DND-41 (cell line): ENCODE results near the gene ICOS.
A peak's percentile ranks its signal among the peaks of the same experiment; 100 is the strongest.

Experiments used
- ATAC-seq: fragments of 200-7000 bp; cut with Tn5 transposase; 3 replicates; pipeline ENCODE4 v1.9.1; 2021; ENCODE audit warnings: low read depth; ENCODE audit not compliant: insufficient read depth
- DNase-seq: peaks from one replicate; pipeline ENCODE4 v3.0.0-alpha.2; 2020
- H2AFZ ChIP-seq: 2 replicates; pipeline ENCODE4 v1.6.0; 2012; ENCODE audit warnings: low read depth, low read length
- H3K27ac ChIP-seq: 2 replicates; pipeline ENCODE4 v1.5.1; 2012; ENCODE audit warnings: low read length, inconsistent platforms
- H3K27me3 ChIP-seq: fragments of 200-600 bp; sonication (generic); 2 replicates; pipeline ENCODE4 v1.6.0; 2012; ENCODE audit warnings: low read length, mild to moderate bottlenecking, inconsistent platforms; ENCODE audit not compliant: insufficient read depth, poor library complexity
- H3K36me3 ChIP-seq: 2 replicates; pipeline ENCODE4 v1.5.1; 2012; ENCODE audit warnings: low read length, inconsistent platforms; ENCODE audit not compliant: insufficient read depth
- H3K4me1 ChIP-seq: 2 replicates; pipeline ENCODE4 v1.5.1; 2012; ENCODE audit warnings: mild to moderate bottlenecking, low read length; ENCODE audit not compliant: insufficient read depth
- H3K4me2 ChIP-seq: 2 replicates; pipeline ENCODE4 v1.6.0; 2012; ENCODE audit warnings: mild to moderate bottlenecking, moderate library complexity, low read length, inconsistent platforms; ENCODE audit not compliant: insufficient read depth
- H3K4me3 ChIP-seq, 2 experiments: fragments of 200-600 bp in 1 of 2; shearing (Covaris generic) in 1 of 2; 2 replicates each; pipeline ENCODE4 v1.5.1; 2012 to 2016; ENCODE audit warnings: inconsistent platforms in 2 of 2, low read length in 2 of 2, mild to moderate bottlenecking in 2 of 2, low read depth in 1 of 2, moderate library complexity in 1 of 2
- H3K79me2 ChIP-seq: 2 replicates; pipeline ENCODE4 v1.6.0; 2012; ENCODE audit warnings: low read length, inconsistent platforms; ENCODE audit not compliant: insufficient read depth
- H3K9ac ChIP-seq: 2 replicates; pipeline ENCODE4 v1.6.0; 2012; ENCODE audit warnings: low read depth, mild to moderate bottlenecking, inconsistent platforms, low read length, moderate library complexity
- H3K9me3 ChIP-seq: 2 replicates; pipeline ENCODE4 v1.5.1; 2012; ENCODE audit warnings: low read length, moderate library complexity, mild to moderate bottlenecking, inconsistent platforms; ENCODE audit not compliant: insufficient read depth, severe bottlenecking
- H4K20me1 ChIP-seq: 2 replicates; pipeline ENCODE4 v1.6.0; 2012; ENCODE audit warnings: low read length; ENCODE audit not compliant: insufficient read depth
- EZH2 ChIP-seq: IDR thresholded peaks from 3 replicates; pipeline ENCODE4 v1.6.1; 2012; ENCODE audit warnings: borderline replicate concordance, low read depth, mild to moderate bottlenecking, moderate library complexity, low read length, inconsistent platforms; ENCODE audit not compliant: severe bottlenecking
- TF ChIP-seq, protein P1 (sequence below): IDR thresholded peaks from 2 replicates; pipeline ENCODE4 v1.5.1; 2012; ENCODE audit warnings: borderline replicate concordance, low read length, moderate library complexity, mild to moderate bottlenecking; ENCODE audit not compliant: poor library complexity, severe bottlenecking; ENCODE audit errors: extremely low read depth

ICOS gene

DNA sequence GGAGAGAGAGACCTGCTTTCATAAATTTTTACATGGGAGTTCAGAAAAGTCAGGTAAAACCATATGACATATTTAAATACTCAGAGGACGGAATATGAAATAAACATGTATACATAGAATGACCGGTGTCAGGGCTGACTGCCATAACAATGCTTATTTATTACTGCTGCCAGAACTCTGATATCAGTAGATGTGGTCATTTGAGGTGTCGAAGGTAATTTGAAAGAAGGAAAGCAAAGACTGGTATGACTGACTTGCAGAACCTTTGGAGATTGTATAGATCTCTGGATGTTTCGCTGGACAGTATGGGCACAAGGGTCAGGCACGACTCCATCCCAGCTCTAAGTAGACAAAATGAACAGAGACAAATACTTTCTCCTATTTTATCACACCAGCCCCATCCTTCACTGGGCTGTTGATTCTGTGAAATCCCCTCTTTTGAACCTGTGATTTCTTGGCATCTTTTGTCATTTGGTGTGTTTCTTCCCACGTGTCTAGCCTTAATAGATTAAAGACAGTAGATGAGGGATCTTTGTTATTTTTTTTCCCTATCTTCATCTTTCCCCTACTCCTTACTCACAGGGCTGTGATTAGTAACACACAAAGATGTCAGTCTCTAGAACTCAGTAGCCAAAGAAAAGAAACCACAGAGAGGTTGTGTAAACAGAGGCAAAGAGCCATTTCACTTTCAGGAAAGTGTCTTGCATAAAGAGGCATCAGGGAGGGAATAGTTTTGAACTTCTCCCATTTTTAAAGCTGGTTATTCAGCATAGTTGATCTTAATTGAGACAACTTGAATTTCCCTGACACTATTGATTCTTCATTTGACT is 61.6 kb downstream of the ICOS start:
- no peak for TF ChIP-seq EZH2
- TF ChIP-seq, protein P1, sequence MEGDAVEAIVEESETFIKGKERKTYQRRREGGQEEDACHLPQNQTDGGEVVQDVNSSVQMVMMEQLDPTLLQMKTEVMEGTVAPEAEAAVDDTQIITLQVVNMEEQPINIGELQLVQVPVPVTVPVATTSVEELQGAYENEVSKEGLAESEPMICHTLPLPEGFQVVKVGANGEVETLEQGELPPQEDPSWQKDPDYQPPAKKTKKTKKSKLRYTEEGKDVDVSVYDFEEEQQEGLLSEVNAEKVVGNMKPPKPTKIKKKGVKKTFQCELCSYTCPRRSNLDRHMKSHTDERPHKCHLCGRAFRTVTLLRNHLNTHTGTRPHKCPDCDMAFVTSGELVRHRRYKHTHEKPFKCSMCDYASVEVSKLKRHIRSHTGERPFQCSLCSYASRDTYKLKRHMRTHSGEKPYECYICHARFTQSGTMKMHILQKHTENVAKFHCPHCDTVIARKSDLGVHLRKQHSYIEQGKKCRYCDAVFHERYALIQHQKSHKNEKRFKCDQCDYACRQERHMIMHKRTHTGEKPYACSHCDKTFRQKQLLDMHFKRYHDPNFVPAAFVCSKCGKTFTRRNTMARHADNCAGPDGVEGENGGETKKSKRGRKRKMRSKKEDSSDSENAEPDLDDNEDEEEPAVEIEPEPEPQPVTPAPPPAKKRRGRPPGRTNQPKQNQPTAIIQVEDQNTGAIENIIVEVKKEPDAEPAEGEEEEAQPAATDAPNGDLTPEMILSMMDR = no peak
- ATAC-seq = no peak
- H3K9me3 ChIP-seq = no peaks in the 10 kb centered on the region
- no peaks in the 10 kb centered on the region for H3K79me2 ChIP-seq
- no peak overlapping the region for H2AFZ ChIP-seq
- no peak overlapping the region for H3K4me2 ChIP-seq
- H3K27ac ChIP-seq = no peak overlapping the region
- H3K4me3 ChIP-seq = no peak overlapping the region
- DNase-seq = no peak
- no peak overlapping the region for H3K9ac ChIP-seq
- H4K20me1 ChIP-seq = no peaks in the 10 kb centered on the region
- H3K27me3 ChIP-seq = no peaks in the 10 kb centered on the region
- H3K36me3 ChIP-seq = no peaks in the 10 kb centered on the region
- peaks cover 23% of the 10 kb centered on the region for H3K4me1 ChIP-seq

DNA sequence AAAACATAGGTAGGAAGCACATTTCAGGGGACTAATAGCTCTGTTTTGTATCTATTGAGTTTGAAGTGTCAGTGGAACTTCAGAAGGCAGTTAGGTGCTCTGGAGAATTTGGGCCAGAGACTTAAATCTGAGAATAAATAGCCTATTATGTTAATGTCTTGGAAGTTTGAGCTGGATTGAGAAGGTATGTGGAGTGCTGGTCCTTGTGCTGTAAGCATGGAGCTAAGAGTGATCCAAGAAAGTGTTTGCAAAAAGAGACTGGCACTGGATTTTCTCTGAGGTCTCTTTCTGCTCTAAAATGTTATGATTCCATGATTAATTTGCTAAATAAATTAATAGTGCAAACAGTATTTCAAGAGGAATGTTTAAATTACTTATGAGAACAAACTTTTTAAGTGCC is 63.3 kb downstream of the ICOS start:
- ATAC-seq (no peak), DNase-seq (no peak)
- H3K9me3 ChIP-seq = no peaks in the 10 kb centered on the region
- H3K27ac ChIP-seq = no peak overlapping the region
- H2AFZ ChIP-seq = no peak overlapping the region
- H3K79me2 ChIP-seq = no peaks in the 10 kb centered on the region
- TF ChIP-seq, protein P1 = no peak
- TF ChIP-seq EZH2 = no peak
- no peaks in the 10 kb centered on the region for H4K20me1 ChIP-seq
- no peaks in the 10 kb centered on the region for H3K36me3 ChIP-seq
- no peak overlapping the region for H3K9ac ChIP-seq
- H3K4me1 ChIP-seq = peaks cover 23% of the 10 kb centered on the region
- H3K27me3 ChIP-seq = no peaks in the 10 kb centered on the region
- no peak overlapping the region for H3K4me3 ChIP-seq
- H3K4me2 ChIP-seq = no peak overlapping the region

- Histone ChIP-seq H3K79me2 (no peaks in the 10 kb centered on the region), H3K27me3 (no peaks in the 10 kb centered on the region), H3K36me3 (no peaks in the 10 kb centered on the region), H3K27ac (no peak overlapping the region), H3K4me3 (no peak overlapping the region), H4K20me1 (no peaks in the 10 kb centered on the region), H3K4me2 (no peak overlapping the region), H2AFZ (no peak overlapping the region), H3K9me3 (no peaks in the 10 kb centered on the region), H3K4me1 (peaks cover 24% of the 10 kb centered on the region), H3K9ac (no peak overlapping the region)
- TF ChIP-seq EZH2 = no peak
- TF ChIP-seq, protein P1 = no peak
- ATAC-seq (peak; percentile 76), DNase-seq (no peak)
These were observed 63.9 kb downstream of the ICOS start for GRCh38 chr2:204000446-204000845.
